Activated CD4-positive, alpha-beta T cell treated with anti-CD3 and anti-CD28 coated beads for 36 hours (primary cell): ENCODE results near the gene CNTNAP4. TPM values are rescaled to one million over a fixed set of nuclear protein-coding genes. Genes with fewer than 3 reads are reported as not detected.

ENCODE experiments used
- ATAC-seq: fragments of 200-7000 bp; cut with Tn5 transposase; one replicate; pipeline ENCODE4 v1.10.0; 2021; ENCODE audit warnings: mild to moderate bottlenecking, moderate library complexity
- CTCF ChIA-PET: fragments of 350-600 bp; sonication (Branson Sonifier 250); formaldehyde crosslinking; loops from one replicate; lab custom pipeline; 2021; ENCODE audit warnings: antibody characterized with exemption; lab: Charles Lee
- POLR2A ChIA-PET: fragments of 350-600 bp; sonication (Branson Sonifier 250); formaldehyde crosslinking; loops from one replicate; lab custom pipeline; 2021; ENCODE audit warnings: antibody characterized with exemption, inconsistent platforms; lab: Charles Lee
- DNase-seq: peaks from one replicate; pipeline ENCODE4 v3.0.0-alpha.2; 2020
- H3K27ac Mint-ChIP-seq: one replicate; pipeline ENCODE4 v1.8.0; 2021; ENCODE audit warnings: mixed read lengths
- H3K27me3 Mint-ChIP-seq: one replicate; pipeline ENCODE4 v1.8.0; 2021; ENCODE audit warnings: mixed read lengths
- H3K36me3 Mint-ChIP-seq: one replicate; pipeline ENCODE4 v1.8.0; 2021; ENCODE audit warnings: low read depth, mixed read lengths
- H3K4me1 Mint-ChIP-seq: one replicate; pipeline ENCODE4 v1.8.0; 2021; ENCODE audit warnings: mixed read lengths
- H3K4me3 Mint-ChIP-seq: one replicate; pipeline ENCODE4 v1.8.0; 2021; ENCODE audit warnings: mild to moderate bottlenecking, moderate library complexity, mixed read lengths
- H3K9me3 Mint-ChIP-seq: one replicate; pipeline ENCODE4 v1.8.0; 2021; ENCODE audit warnings: low read depth, mixed read lengths
- intact Hi-C, 2 experiments: fragments of 100-400 bp; cut with DNase I in 1 of 2; cut with micrococcal nuclease in 1 of 2; formaldehyde crosslinking; loops; one replicate each; pipeline versions ENCODE4 v1.14.2 to v1.15.1; 2022 to 2024; cut with DNase I, micrococcal nuclease
- total RNA-seq, 2 experiments: library from RNA; stranded (reverse); gene quantifications; one replicate each; pipeline ENCODE4 v1.2.3, GENCODE V29; 2021

Gene CNTNAP4
- not detected for total RNA-seq

- DNase-seq (no peak), ATAC-seq (no peak)
- Mint-ChIP-seq H3K27me3 (peaks cover 2% of the 10 kb centered on the region), H3K4me1 (no peaks in the 10 kb centered on the region), H3K4me3 (no peak within 1 kb of the TSS), H3K27ac (no peak within 1 kb of the TSS), H3K9me3 (no peaks in the 10 kb centered on the region), H3K36me3 (no peaks in the 10 kb centered on the region)
- ChIA-PET CTCF (no interaction called here), POLR2A (no interaction called here)
- intact Hi-C loops = no loop called here
Measured at GRCh38 chr16:76276745-76277438, at the start of gene CNTNAP4. CNTNAP4 (plus strand) TSS chr16:76277401; CDS start chr16:76277663, 262 bp downstream.

- H3K9me3 Mint-ChIP-seq = peaks cover 11% of the 10 kb centered on the region
- DNase-seq (no peak), ATAC-seq (no peak)
- no peak overlapping the region for H3K4me3 Mint-ChIP-seq
- intact Hi-C loops = no loop called here
- H3K36me3 Mint-ChIP-seq = no peaks in the 10 kb centered on the region
- H3K27me3 Mint-ChIP-seq = no peaks in the 10 kb centered on the region
- no peaks in the 10 kb centered on the region for H3K4me1 Mint-ChIP-seq
- no peak overlapping the region for H3K27ac Mint-ChIP-seq
- ChIA-PET POLR2A (no interaction called here), CTCF (no interaction called here)
Measured at GRCh38 chr16:76228546-76229146, 48.6 kb upstream of the CNTNAP4 start.

GRCh38 chr16:76232704-76233103 is 44.5 kb upstream of the CNTNAP4 start:
- DNase-seq (no peak), ATAC-seq (no peak)
- Mint-ChIP-seq H3K27ac (no peak overlapping the region), H3K27me3 (no peaks in the 10 kb centered on the region), H3K9me3 (peaks cover 13% of the 10 kb centered on the region), H3K36me3 (no peaks in the 10 kb centered on the region), H3K4me1 (no peaks in the 10 kb centered on the region), H3K4me3 (no peak overlapping the region)
- intact Hi-C loops = no loop called here
- CTCF ChIA-PET = no interaction called here
- POLR2A ChIA-PET = no interaction called here

- Mint-ChIP-seq H3K27me3 (no peaks in the 10 kb centered on the region), H3K27ac (no peak overlapping the region), H3K4me3 (no peak overlapping the region), H3K36me3 (no peaks in the 10 kb centered on the region), H3K4me1 (no peaks in the 10 kb centered on the region), H3K9me3 (peaks cover 4% of the 10 kb centered on the region)
- ATAC-seq (no peak), DNase-seq (no peak)
- POLR2A ChIA-PET = no interaction called here
- intact Hi-C loops = no loop called here
- CTCF ChIA-PET = no interaction called here
Measured at GRCh38 chr16:76235025-76235424, 42.2 kb upstream of the CNTNAP4 start.

- POLR2A ChIA-PET = no interaction called here
- peaks cover 4% of the 10 kb centered on the region for H3K9me3 Mint-ChIP-seq
- intact Hi-C loops = no loop called here
- H3K4me3 Mint-ChIP-seq = no peak overlapping the region
- no peaks in the 10 kb centered on the region for H3K36me3 Mint-ChIP-seq
- CTCF ChIA-PET = no interaction called here
- no peaks in the 10 kb centered on the region for H3K4me1 Mint-ChIP-seq
- ATAC-seq = no peak
- no peak for DNase-seq
- no peaks in the 10 kb centered on the region for H3K27me3 Mint-ChIP-seq
- no peak overlapping the region for H3K27ac Mint-ChIP-seq
Measured at GRCh38 chr16:76235426-76235825, 41.8 kb upstream of the CNTNAP4 start.

GRCh38 chr16:76237471-76237870 is 39.7 kb upstream of the CNTNAP4 start:
- peaks cover 2% of the 10 kb centered on the region for H3K9me3 Mint-ChIP-seq
- no peaks in the 10 kb centered on the region for H3K27me3 Mint-ChIP-seq
- DNase-seq (no peak), ATAC-seq (no peak)
- POLR2A ChIA-PET = no interaction called here
- no peak overlapping the region for H3K27ac Mint-ChIP-seq
- no peak overlapping the region for H3K4me3 Mint-ChIP-seq
- CTCF ChIA-PET = no interaction called here
- H3K4me1 Mint-ChIP-seq = no peaks in the 10 kb centered on the region
- H3K36me3 Mint-ChIP-seq = no peaks in the 10 kb centered on the region
- intact Hi-C loops = no loop called here

GRCh38 chr16:76241755-76242154 is 35.4 kb upstream of the CNTNAP4 start:
- Mint-ChIP-seq H3K36me3 (no peaks in the 10 kb centered on the region), H3K27ac (no peak overlapping the region), H3K9me3 (peaks cover 2% of the 10 kb centered on the region), H3K4me1 (no peaks in the 10 kb centered on the region), H3K4me3 (no peak overlapping the region), H3K27me3 (no peaks in the 10 kb centered on the region)
- POLR2A ChIA-PET = no interaction called here
- intact Hi-C loops = no loop called here
- DNase-seq (no peak), ATAC-seq (no peak)
- CTCF ChIA-PET = interaction anchor here (0.5 kb wide), 1 partner anchor 621 kb away, joined by 3 read pairs; no protein-coding TSS in a partner anchor

GRCh38 chr16:76243620-76244019 is 33.6 kb upstream of the CNTNAP4 start:
- Mint-ChIP-seq H3K36me3 (no peaks in the 10 kb centered on the region), H3K27ac (no peak overlapping the region), H3K9me3 (no peaks in the 10 kb centered on the region), H3K4me3 (no peak overlapping the region), H3K27me3 (no peaks in the 10 kb centered on the region), H3K4me1 (no peaks in the 10 kb centered on the region)
- intact Hi-C loops = no loop called here
- CTCF ChIA-PET = no interaction called here
- no peak for ATAC-seq
- no peak for DNase-seq
- POLR2A ChIA-PET = no interaction called here

- no peaks in the 10 kb centered on the region for H3K36me3 Mint-ChIP-seq
- no peak overlapping the region for H3K4me3 Mint-ChIP-seq
- H3K4me1 Mint-ChIP-seq = no peaks in the 10 kb centered on the region
- H3K27me3 Mint-ChIP-seq = no peaks in the 10 kb centered on the region
- intact Hi-C loops = no loop called here
- DNase-seq = no peak
- peaks cover 5% of the 10 kb centered on the region for H3K9me3 Mint-ChIP-seq
- POLR2A ChIA-PET = no interaction called here
- no peak overlapping the region for H3K27ac Mint-ChIP-seq
- no peak for ATAC-seq
- CTCF ChIA-PET = no interaction called here
Measured at GRCh38 chr16:76246587-76246986, 30.6 kb upstream of the CNTNAP4 start.

- intact Hi-C loops = no loop called here
- no peak overlapping the region for H3K27ac Mint-ChIP-seq
- H3K9me3 Mint-ChIP-seq = peaks cover 7% of the 10 kb centered on the region
- no peaks in the 10 kb centered on the region for H3K36me3 Mint-ChIP-seq
- no peaks in the 10 kb centered on the region for H3K27me3 Mint-ChIP-seq
- no peak overlapping the region for H3K4me3 Mint-ChIP-seq
- POLR2A ChIA-PET = no interaction called here
- CTCF ChIA-PET = interaction anchor here (1.0 kb wide), 1 partner anchor 59 kb away, joined by 3 read pairs; no protein-coding TSS in a partner anchor
- ATAC-seq (peak; percentile 49), DNase-seq (peak; percentile 54)
- no peaks in the 10 kb centered on the region for H3K4me1 Mint-ChIP-seq
Measured at GRCh38 chr16:76265434-76266045, 11.7 kb upstream of the CNTNAP4 start.

- Mint-ChIP-seq H3K36me3 (no peaks in the 10 kb centered on the region), H3K9me3 (peaks cover 18% of the 10 kb centered on the region), H3K27ac (no peak overlapping the region), H3K4me3 (no peak overlapping the region), H3K4me1 (no peaks in the 10 kb centered on the region), H3K27me3 (no peaks in the 10 kb centered on the region)
- intact Hi-C loops = no loop called here
- CTCF ChIA-PET = no interaction called here
- POLR2A ChIA-PET = no interaction called here
- DNase-seq = no peak
- no peak for ATAC-seq
Measured at GRCh38 chr16:76268824-76269223, 8.4 kb upstream of the CNTNAP4 start.
